Activated B cell treated with CpG ODN at 0.5 μM for 24 hours (primary cell): ENCODE data around the gene GIT2. TPM values are rescaled to one million over a fixed set of nuclear protein-coding genes. Genes with fewer than 3 reads are reported as not detected.

Experiments used
- ATAC-seq: fragments of 200-7000 bp; cut with Tn5 transposase; one replicate; pipeline ENCODE4 v1.10.0; 2021; ENCODE audit warnings: low read depth, mild to moderate bottlenecking, moderate library complexity
- CTCF ChIA-PET: fragments of 350-600 bp; sonication (Branson Sonifier 250); formaldehyde crosslinking; loops from one replicate; lab custom pipeline; 2021; ENCODE audit warnings: antibody characterized with exemption; lab: Charles Lee
- POLR2A ChIA-PET: fragments of 350-600 bp; sonication (Branson Sonifier 250); formaldehyde crosslinking; loops from one replicate; lab custom pipeline; 2021; ENCODE audit warnings: antibody characterized with exemption; lab: Charles Lee
- DNase-seq: peaks from one replicate; pipeline ENCODE4 v3.0.0; 2022
- H3K27ac Mint-ChIP-seq: one replicate; pipeline ENCODE4 v1.8.0; 2020; ENCODE audit warnings: mixed read lengths
- H3K27me3 Mint-ChIP-seq: one replicate; pipeline ENCODE4 v1.8.0; 2021; ENCODE audit warnings: mixed read lengths
- H3K36me3 Mint-ChIP-seq: one replicate; pipeline ENCODE4 v1.8.0; 2021; ENCODE audit warnings: low read depth, mixed read lengths
- H3K4me1 Mint-ChIP-seq: one replicate; pipeline ENCODE4 v1.8.0; 2021; ENCODE audit warnings: mixed read lengths
- H3K4me3 Mint-ChIP-seq: one replicate; pipeline ENCODE4 v1.8.0; 2020; ENCODE audit warnings: mild to moderate bottlenecking, mixed read lengths
- H3K9me3 Mint-ChIP-seq: one replicate; pipeline ENCODE4 v1.8.0; 2020; ENCODE audit warnings: mixed read lengths
- CTCF ChIP-seq: fragments of 200-600 bp; IDR thresholded peaks from one replicate; pipeline ENCODE4 v1.8.0; 2022; ENCODE audit warnings: antibody characterized with exemption, mild to moderate bottlenecking
- intact Hi-C: fragments of 100-400 bp; cut with micrococcal nuclease; formaldehyde crosslinking; loops from one replicate; pipeline ENCODE4 v1.15.1; 2024
- total RNA-seq: library from RNA; stranded (reverse); gene quantifications from 2 replicates; pipeline ENCODE4 v1.2.3, GENCODE V29; 2022

The GIT2 gene
- total RNA-seq, 1 donor from 2014 or later, result 107 TPM

DNA sequence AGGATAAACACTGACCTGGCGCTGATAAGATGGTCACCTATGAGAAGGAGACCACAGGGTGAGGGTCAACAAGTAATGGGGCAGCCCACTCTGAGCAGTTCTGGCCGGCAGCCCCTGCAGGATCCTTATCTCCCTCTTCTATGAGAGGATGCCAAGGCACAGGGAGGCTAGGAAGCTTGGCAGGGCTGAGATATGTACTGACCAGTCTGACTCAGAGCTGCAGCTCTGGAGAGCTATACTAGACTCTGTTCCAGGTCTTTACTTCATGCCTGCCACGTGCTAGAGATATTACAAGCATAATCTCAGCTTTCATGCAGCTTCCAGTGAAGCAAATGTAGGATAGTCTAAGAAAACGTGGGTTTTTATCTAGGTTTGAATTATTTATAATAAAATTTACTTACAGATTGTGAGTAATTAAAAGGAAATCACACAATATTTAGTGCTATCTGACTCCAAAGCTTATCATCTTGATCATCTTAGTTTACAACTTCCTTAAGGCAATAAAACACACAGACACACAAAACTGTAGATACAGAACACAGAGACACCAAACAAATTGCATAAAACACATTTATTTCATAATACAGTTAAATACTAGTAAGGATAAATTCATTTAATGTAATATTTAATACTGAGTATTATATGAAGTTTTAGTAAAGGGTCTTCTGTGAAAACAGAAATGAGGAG, 32.3 kb downstream of the GIT2 start:
- H3K4me1 Mint-ChIP-seq, result peaks cover 5% of the 10 kb centered on the region
- H3K9me3 Mint-ChIP-seq, result no peaks in the 10 kb centered on the region
- TF ChIP-seq CTCF, result no peak
- H3K36me3 Mint-ChIP-seq, result peaks cover 75% of the 10 kb centered on the region
- no peak overlapping the region for H3K27ac Mint-ChIP-seq
- ChIA-PET CTCF (no interaction called here), POLR2A (no interaction called here)
- intact Hi-C loops, result no loop called here
- DNase-seq (no peak), ATAC-seq (no peak)
- no peak overlapping the region for H3K4me3 Mint-ChIP-seq
- no peaks in the 10 kb centered on the region for H3K27me3 Mint-ChIP-seq

- no peaks in the 10 kb centered on the region for H3K27me3 Mint-ChIP-seq
- no peak overlapping the region for H3K4me3 Mint-ChIP-seq
- H3K36me3 Mint-ChIP-seq, result peaks cover 81% of the 10 kb centered on the region
- peaks cover 5% of the 10 kb centered on the region for H3K4me1 Mint-ChIP-seq
- ChIA-PET CTCF (no interaction called here), POLR2A (no interaction called here)
- H3K9me3 Mint-ChIP-seq, result no peaks in the 10 kb centered on the region
- intact Hi-C loops, result no loop called here
- no peak for TF ChIP-seq CTCF
- DNase-seq (no peak), ATAC-seq (no peak)
- no peak overlapping the region for H3K27ac Mint-ChIP-seq
Observed at GRCh38 chr12:109963330-109963729, 32.8 kb downstream of the GIT2 start.

- TF ChIP-seq CTCF, result no peak
- no peak for DNase-seq
- Mint-ChIP-seq H3K27me3 (no peaks in the 10 kb centered on the region), H3K4me1 (peaks cover under 1% of the 10 kb centered on the region), H3K36me3 (peaks cover 80% of the 10 kb centered on the region), H3K9me3 (no peaks in the 10 kb centered on the region), H3K27ac (no peak overlapping the region), H3K4me3 (no peak overlapping the region)
- ChIA-PET CTCF (no interaction called here), POLR2A (no interaction called here)
- no peak for ATAC-seq
- intact Hi-C loops, result no loop called here
Observed at GRCh38 chr12:109962398-109962797, 33.8 kb downstream of the GIT2 start.

- no peak overlapping the region for H3K27ac Mint-ChIP-seq
- ChIA-PET CTCF (no interaction called here), POLR2A (no interaction called here)
- H3K27me3 Mint-ChIP-seq, result no peaks in the 10 kb centered on the region
- intact Hi-C loops, result no loop called here
- no peak overlapping the region for H3K4me3 Mint-ChIP-seq
- peaks cover 82% of the 10 kb centered on the region for H3K36me3 Mint-ChIP-seq
- DNase-seq (no peak), ATAC-seq (no peak)
- H3K9me3 Mint-ChIP-seq, result no peaks in the 10 kb centered on the region
- no peaks in the 10 kb centered on the region for H3K4me1 Mint-ChIP-seq
- no peak for TF ChIP-seq CTCF
Observed at GRCh38 chr12:109961612-109962011, 34.6 kb downstream of the GIT2 start.

DNA sequence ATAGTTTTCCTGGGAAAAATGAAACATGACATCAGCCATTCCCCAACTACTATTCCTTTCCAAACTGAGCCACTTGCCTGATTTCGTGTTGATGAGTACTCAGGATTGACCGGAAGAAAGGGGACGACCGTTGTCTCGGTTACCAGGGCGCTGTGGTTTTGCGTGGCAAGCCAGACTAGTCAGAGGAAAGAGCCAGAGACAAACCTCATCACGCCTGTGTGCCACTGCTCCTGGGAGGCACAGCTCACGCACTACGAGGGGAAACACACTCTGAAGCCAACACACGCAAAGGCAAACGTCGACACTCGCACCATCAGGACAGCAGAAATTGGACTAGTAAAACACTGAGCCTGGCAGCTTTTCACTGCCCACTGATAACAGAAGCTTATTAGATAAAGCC, 35.0 kb downstream of the GIT2 start:
- Mint-ChIP-seq H3K4me3 (no peak overlapping the region), H3K36me3 (peaks cover 84% of the 10 kb centered on the region), H3K27ac (no peak overlapping the region), H3K9me3 (no peaks in the 10 kb centered on the region), H3K4me1 (no peaks in the 10 kb centered on the region), H3K27me3 (no peaks in the 10 kb centered on the region)
- ChIA-PET POLR2A (no interaction called here), CTCF (no interaction called here)
- DNase-seq (no peak), ATAC-seq (no peak)
- intact Hi-C loops, result no loop called here
- no peak for TF ChIP-seq CTCF
